Loucy (cell line): Measurements from ENCODE around the gene SCAF11.

Experiments used
- H2AFZ ChIP-seq: fragments of 200-600 bp; sonication (generic); 2 replicates; pipeline ENCODE4 v1.6.0; 2016; ENCODE audit warnings: antibody characterized with exemption, mild to moderate bottlenecking, low read length, moderate library complexity
- H3F3A ChIP-seq: fragments of 200-600 bp; 2 replicates; pipeline ENCODE4 v1.6.0; 2016; ENCODE audit warnings: antibody characterized with exemption, low read depth, mild to moderate bottlenecking
- H3K27me3 ChIP-seq: fragments of 200-600 bp; sonication (generic); 2 replicates; pipeline ENCODE4 v1.6.1; 2014; ENCODE audit warnings: low read length, mild to moderate bottlenecking; ENCODE audit not compliant: insufficient read depth, poor library complexity, severe bottlenecking
- H3K36me3 ChIP-seq: fragments of 200-600 bp; sonication (generic); 2 replicates; pipeline ENCODE4 v1.6.1; 2016; ENCODE audit warnings: low read length; ENCODE audit not compliant: insufficient read depth
- H3K4me1 ChIP-seq: fragments of 200-600 bp; sonication (generic); 2 replicates; pipeline ENCODE4 v1.5.1; 2014; ENCODE audit warnings: low read length, mild to moderate bottlenecking; ENCODE audit not compliant: insufficient read depth, poor library complexity, severe bottlenecking
- H3K4me2 ChIP-seq: fragments of 200-600 bp; sonication (generic); 2 replicates; pipeline ENCODE4 v1.6.0; 2014; ENCODE audit warnings: antibody characterized with exemption, low read length, low read depth, mild to moderate bottlenecking; ENCODE audit not compliant: poor library complexity, severe bottlenecking
- H3K4me3 ChIP-seq: fragments of 200-600 bp; sonication (generic); 2 replicates; pipeline ENCODE4 v1.5.1; 2014; ENCODE audit warnings: low read length, mild to moderate bottlenecking, mixed read lengths; ENCODE audit not compliant: poor library complexity, severe bottlenecking
- H3K79me2 ChIP-seq: fragments of 200-600 bp; sonication (generic); 2 replicates; pipeline ENCODE4 v1.6.1; 2014; ENCODE audit warnings: low read length; ENCODE audit not compliant: insufficient read depth
- H3K9ac ChIP-seq: fragments of 200-600 bp; sonication (generic); 2 replicates; pipeline ENCODE4 v1.6.0; 2014; ENCODE audit warnings: mild to moderate bottlenecking, low read depth, low read length, moderate library complexity; ENCODE audit not compliant: poor library complexity, severe bottlenecking
- H3K9me2 ChIP-seq: fragments of 200-600 bp; sonication (generic); replicated peaks from 2 replicates; pipeline ENCODE4 v1.6.1; 2016; ENCODE audit warnings: low read depth, low read length, mixed read lengths
- H3K9me3 ChIP-seq: fragments of 200-600 bp; sonication (generic); 2 replicates; pipeline ENCODE4 v1.6.1; 2014; ENCODE audit warnings: mild to moderate bottlenecking, antibody characterized with exemption, low read length, low read depth; ENCODE audit not compliant: insufficient read depth
- H4K20me1 ChIP-seq: fragments of 200-600 bp; sonication (generic); 2 replicates; pipeline ENCODE4 v1.6.0; 2014; ENCODE audit warnings: antibody characterized with exemption, low read length, mild to moderate bottlenecking; ENCODE audit not compliant: insufficient read depth, poor library complexity, severe bottlenecking
- EZH2phosphoT487 ChIP-seq: fragments of 200-600 bp; IDR thresholded peaks from 2 replicates; pipeline ENCODE4 v1.6.1; 2018; ENCODE audit warnings: antibody characterized with exemption, mild to moderate bottlenecking, moderate library complexity, borderline replicate concordance
- TF ChIP-seq, protein P1 (sequence below): fragments of 200-600 bp; sonication (generic); conservative IDR thresholded peaks from 2 replicates; pipeline ENCODE4 v1.5.1; 2014; ENCODE audit warnings: mild to moderate bottlenecking, antibody characterized with exemption, low read length

The SCAF11 gene

GRCh38 chr12:45948546-45948945 is 41.8 kb downstream of the SCAF11 start:
- Histone ChIP-seq H3K9me3 (no peaks in the 10 kb centered on the region), H3K27me3 (no peaks in the 10 kb centered on the region), H3K36me3 (peaks cover 67% of the 10 kb centered on the region), H3K4me1 (no peaks in the 10 kb centered on the region), H3F3A (no peaks in the 10 kb centered on the region), H2AFZ (no peak overlapping the region), H4K20me1 (no peaks in the 10 kb centered on the region), H3K9me2 (no peaks in the 10 kb centered on the region), H3K4me3 (no peak overlapping the region), H3K4me2 (no peak overlapping the region), H3K79me2 (no peaks in the 10 kb centered on the region), H3K9ac (no peak overlapping the region)
- TF ChIP-seq EZH2phosphoT487 = no peak
- TF ChIP-seq, protein P1, sequence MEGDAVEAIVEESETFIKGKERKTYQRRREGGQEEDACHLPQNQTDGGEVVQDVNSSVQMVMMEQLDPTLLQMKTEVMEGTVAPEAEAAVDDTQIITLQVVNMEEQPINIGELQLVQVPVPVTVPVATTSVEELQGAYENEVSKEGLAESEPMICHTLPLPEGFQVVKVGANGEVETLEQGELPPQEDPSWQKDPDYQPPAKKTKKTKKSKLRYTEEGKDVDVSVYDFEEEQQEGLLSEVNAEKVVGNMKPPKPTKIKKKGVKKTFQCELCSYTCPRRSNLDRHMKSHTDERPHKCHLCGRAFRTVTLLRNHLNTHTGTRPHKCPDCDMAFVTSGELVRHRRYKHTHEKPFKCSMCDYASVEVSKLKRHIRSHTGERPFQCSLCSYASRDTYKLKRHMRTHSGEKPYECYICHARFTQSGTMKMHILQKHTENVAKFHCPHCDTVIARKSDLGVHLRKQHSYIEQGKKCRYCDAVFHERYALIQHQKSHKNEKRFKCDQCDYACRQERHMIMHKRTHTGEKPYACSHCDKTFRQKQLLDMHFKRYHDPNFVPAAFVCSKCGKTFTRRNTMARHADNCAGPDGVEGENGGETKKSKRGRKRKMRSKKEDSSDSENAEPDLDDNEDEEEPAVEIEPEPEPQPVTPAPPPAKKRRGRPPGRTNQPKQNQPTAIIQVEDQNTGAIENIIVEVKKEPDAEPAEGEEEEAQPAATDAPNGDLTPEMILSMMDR = no peak

GRCh38 chr12:45946435-45946834 is 43.9 kb downstream of the SCAF11 start:
- Histone ChIP-seq H3K9ac (no peak overlapping the region), H3K9me3 (no peaks in the 10 kb centered on the region), H3K27me3 (no peaks in the 10 kb centered on the region), H3K79me2 (no peaks in the 10 kb centered on the region), H2AFZ (no peak overlapping the region), H3K36me3 (peaks cover 82% of the 10 kb centered on the region), H3F3A (no peaks in the 10 kb centered on the region), H3K4me3 (no peak overlapping the region), H3K9me2 (no peaks in the 10 kb centered on the region), H3K4me2 (no peak overlapping the region), H4K20me1 (no peaks in the 10 kb centered on the region), H3K4me1 (no peaks in the 10 kb centered on the region)
- TF ChIP-seq EZH2phosphoT487 = no peak
- TF ChIP-seq, protein P1 = no peak

DNA sequence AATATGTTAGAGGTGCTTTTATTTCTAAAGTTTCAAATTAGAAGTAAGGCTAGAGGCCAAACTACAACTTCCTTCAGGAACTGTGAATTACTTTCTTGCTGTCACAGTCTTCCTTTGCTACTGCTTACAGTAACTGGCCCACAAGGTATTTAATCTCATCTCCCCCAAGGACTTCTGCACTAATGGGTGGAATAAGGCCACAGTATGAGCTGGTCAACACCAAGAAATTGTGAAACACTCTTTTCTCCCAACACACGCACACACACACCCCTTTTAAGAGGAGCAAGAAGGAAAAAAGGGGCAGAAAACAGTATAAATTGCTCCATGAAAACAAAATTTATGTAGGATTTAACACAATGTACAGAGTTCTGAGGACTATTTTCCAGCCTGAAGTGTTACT is 45.6 kb downstream of the SCAF11 start:
- no peaks in the 10 kb centered on the region for H3K9me2 ChIP-seq
- no peaks in the 10 kb centered on the region for H3K79me2 ChIP-seq
- H3K9ac ChIP-seq = no peak overlapping the region
- H3K36me3 ChIP-seq = peaks cover 77% of the 10 kb centered on the region
- no peaks in the 10 kb centered on the region for H3K27me3 ChIP-seq
- H4K20me1 ChIP-seq = no peaks in the 10 kb centered on the region
- H3K4me1 ChIP-seq = no peaks in the 10 kb centered on the region
- H3K4me3 ChIP-seq = no peak overlapping the region
- no peaks in the 10 kb centered on the region for H3F3A ChIP-seq
- H2AFZ ChIP-seq = no peak overlapping the region
- no peak overlapping the region for H3K4me2 ChIP-seq
- TF ChIP-seq EZH2phosphoT487 = no peak
- TF ChIP-seq, protein P1 = no peak
- H3K9me3 ChIP-seq = no peaks in the 10 kb centered on the region
